ENCODE results near the gene EDIL3.

Gene EDIL3

GRCh38 chr5:84292788-84293653, 91.7 kb downstream of the EDIL3 start:
- DNase-seq, result no peak

GRCh38 chr5:84292000-84292642, 92.6 kb downstream of the EDIL3 start:
- DNase-seq, result no peak

DNA sequence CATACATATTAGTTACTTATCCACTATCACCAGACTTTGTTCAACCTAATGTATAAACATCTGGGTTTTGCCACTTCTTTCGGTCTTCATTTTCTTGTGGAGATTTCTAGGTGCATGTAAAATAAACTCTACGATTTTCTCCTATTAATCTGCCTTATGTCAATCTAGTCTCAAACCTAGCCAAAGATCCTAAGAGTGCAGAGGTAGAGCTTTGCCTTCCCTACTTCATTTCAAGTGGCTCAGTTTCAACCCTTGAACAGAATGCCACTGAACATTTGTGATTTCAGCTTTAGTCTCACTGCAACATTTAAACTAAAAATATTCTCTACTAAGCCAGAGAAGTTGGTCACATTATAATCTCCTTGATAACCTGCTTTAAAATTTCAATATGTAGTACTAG, 94.0 kb downstream of the EDIL3 start:
- no peak for DNase-seq

DNA sequence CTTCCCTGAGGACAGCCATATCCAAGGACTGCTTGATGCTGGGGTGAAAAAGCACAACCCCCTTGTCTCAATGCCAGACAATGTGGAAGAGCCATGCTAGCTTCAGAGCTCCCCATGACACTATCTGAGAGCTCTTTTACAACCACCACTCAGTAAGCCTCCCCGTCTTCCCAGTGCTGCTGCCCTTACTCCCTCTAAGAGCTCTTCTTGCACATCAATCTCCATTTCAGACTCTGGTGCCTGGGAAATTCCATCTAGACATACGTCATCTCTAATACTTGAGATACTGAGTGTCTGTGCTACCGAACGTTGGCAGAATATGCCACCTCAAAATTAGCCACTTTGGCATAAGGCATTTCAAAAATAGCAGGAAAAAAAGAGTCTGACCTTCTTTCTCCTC, 94.5 kb downstream of the EDIL3 start:
- no peak for DNase-seq

- no peak for DNase-seq
These were observed 96.7 kb downstream of the EDIL3 start for GRCh38 chr5:84287951-84288350.

- DNase-seq, result no peak
These were observed 98.0 kb downstream of the EDIL3 start for GRCh38 chr5:84286662-84287061.

DNA sequence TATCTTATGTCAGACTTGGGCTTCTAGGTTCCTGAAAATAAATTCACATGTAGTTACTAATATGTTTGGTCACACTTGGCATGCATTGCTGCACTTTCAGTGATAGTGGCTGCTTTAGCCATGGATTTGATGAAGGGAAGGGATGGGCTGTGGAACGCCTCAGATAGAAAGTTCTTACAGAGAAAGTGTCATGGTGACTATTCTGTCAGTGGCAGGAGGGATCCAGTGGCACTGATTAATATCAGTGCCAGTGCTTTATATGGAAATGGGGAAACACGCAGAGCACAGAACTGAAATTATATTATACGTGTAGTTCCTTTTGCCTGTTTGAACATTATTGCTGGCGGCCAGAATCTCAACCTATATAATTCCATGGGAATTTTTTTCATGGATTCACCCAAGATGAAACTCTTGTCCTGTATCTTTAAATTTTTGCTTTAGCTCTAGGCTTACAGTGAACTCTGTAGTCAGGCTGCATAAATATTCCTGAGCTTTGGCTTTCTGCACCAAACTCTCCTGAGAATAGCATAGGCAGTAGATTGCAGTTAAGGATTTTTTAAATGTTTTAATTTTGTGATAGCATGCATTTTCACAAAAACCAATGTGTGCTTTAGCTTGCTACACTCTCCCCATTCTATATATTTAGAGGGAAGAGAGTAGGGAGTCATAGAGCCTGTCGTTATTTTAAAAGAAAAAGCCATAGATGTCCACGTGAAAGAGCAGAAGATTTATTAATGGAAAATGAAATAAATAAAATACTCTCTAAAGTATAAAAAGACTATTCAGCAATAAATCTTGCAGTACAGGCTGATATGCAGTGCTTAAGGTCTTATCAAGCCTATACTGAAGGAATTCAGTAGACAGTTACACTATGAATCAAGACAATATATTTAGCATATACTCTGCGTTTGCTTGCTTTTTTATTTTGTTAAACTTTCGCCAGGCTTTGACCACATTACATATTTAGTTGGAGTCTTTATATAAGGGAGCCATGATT, 98.7 kb downstream of the EDIL3 start:
- no peak for DNase-seq

DNA sequence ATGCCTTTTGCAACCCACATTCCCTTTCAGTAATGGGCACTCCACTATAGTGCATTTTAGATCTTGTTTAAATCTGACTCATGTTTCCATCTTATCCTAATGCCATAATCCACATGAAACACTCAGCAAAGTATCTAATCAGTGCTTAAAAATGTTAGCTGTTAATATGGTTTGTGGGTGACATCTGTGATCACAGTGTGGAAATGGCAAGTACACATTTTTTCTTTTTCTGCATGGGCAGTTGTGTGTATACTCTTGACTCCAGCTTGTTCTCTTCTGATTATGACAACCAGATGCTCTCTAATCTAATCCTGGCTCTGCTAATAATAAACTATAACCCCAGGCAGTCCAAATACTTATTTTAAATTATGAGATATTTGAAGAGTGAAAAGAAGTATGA, 103.3 kb downstream of the EDIL3 start:
- no peak for DNase-seq

DNA sequence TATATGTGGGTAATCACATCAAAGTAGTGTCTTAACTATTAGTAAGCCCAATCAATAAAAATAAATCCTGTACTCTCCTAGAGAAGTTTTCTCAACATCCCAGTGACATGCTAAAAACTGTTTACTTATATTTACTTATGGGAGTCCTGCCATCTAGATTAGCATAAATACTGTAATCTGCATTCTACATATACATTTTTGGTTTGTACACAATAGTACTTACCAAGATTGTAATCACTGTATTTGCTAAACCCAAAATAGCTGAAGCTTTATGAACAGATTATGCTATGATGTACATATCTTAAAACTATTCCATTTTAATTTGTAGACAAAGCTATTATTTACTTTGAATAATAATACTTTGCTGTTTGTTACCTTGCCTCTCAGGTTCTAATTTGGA, 105.4 kb downstream of the EDIL3 start:
- no peak for DNase-seq

DNA sequence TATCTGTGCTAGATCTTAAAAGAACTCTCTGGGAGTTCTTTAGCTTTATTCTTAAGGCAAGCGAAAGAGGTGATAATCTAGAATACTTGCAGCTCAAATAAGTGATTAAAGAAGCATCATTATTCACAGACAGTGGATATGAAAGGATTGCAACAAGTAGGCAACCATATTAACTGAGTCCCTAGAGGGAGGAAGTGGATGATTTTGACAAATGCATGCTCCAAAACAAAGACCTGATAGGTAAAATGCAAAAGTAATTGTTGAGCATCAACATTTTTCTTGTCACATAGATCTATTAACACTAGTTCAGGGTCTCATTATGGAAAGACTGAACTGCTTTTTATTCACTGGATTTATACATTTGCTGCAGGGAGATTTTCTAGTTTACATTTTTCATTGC, 109.1 kb downstream of the EDIL3 start:
- DNase-seq, result no peak

GRCh38 chr5:84274585-84275468, 109.9 kb downstream of the EDIL3 start:
- no peak for DNase-seq

DNA sequence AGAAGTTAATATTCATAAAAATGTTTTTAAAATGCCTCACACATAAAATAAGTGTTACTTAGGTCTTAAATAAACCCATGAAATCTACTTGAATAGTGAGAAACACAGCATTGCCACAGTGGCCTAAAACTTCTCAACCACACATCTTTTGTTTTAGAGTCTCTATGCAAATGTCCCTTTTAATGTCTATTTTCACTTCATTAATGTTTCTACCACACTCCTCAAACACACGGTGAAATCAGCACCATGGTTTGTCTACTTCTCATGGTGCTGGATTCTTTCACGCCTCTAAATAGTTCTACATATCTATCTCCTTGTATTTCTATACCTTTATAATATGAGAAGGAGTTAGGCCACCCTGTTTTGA, 111.2 kb downstream of the EDIL3 start:
- DNase-seq, result no peak

DNA sequence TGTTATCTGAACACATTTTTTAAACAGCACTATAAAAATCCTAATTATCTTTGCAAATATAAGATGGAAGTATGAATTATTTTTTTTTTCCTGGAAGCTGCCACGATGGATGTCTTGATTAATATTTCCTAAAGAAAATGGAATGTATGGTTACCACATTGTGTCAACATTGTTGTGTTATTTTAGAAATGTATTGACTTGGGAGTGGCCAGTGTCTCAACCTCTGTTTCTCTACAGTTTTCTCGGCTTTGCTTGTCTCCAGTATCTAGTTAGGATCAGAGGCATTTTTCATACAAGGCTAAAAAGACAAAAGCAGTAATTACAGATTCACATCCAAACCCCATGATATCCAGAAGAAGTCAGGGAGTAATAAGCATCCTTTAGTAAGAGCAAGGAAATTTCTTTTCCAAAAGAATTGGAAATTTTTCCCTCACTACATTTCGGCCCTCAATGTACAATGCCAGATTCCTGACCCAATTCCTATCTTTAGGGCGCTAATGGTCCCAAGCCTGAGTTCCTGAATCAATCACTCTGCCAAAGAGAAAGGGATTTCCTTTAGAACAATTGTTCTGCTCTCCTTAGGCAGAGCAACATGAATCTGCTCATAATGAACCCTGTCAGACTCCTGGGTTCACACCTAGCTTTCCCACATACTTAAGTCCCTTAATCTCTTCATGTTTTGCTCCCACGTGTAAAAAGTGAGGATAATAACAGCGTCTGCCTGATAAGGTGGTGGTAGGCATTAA, 111.7 kb downstream of the EDIL3 start:
- no peak for DNase-seq

DNA sequence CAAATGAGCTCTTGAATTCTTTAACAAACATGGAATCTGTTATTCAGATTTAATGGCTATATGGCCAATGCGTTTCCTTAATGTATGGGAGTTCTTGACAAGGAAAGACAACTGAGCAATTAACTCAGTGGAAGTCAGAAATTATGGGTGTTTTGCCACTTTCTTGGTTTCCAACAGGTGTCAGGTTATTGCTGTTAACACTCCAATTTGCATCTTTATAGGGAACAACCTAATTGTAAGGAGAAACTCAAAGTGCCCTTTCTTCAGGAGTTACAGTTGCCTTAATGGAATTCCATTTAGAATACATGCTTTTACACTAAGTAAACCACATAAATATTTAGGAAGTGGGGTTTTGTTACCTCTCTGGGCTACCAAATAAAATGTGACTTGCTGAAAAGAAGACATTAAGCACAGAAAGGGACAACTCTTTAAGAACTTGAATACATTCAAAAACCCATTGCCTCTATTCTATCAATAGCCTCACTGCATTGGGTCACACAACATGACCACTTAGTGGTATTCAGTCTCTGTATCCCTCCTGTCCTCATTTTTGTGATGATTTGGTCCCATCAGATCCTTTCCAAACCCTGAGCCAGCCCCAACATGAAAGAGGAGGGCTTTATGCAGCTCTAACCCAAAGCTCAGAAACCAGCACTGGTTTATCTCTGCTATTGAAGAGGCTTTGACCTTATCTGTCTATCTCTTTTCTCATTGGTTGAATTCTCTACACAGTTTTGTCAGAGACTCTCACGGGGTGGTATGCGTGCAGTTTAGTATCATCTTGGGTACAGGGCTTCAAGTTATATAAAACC, 118.7 kb downstream of the EDIL3 start:
- no peak for DNase-seq

GRCh38 chr5:84265130-84265529, 119.5 kb downstream of the EDIL3 start:
- no peak for DNase-seq

GRCh38 chr5:84260939-84261338, 123.7 kb downstream of the EDIL3 start:
- DNase-seq, result no peak

GRCh38 chr5:84260140-84260539, 124.5 kb downstream of the EDIL3 start:
- DNase-seq, result no peak

GRCh38 chr5:84259283-84260045, 125.2 kb downstream of the EDIL3 start:
- no peak for DNase-seq

DNA sequence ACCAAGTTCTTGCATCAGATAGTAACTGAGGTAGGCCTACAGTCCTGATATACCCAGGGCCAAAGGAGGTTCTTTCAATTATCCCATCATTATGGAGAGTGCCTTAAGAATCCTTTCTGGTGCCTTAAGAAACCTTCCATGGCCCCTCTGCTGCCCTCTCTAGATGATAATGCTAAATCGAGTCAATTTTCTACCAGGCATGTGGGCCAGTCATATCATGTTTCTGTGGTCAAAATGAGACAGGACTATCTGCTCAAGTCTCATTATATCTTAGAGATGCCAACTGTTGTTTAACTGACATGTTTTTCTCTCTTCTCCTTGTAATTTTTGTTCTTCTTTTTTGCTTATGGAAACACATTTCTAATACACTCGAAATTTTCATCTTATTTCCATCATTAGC, 127.6 kb downstream of the EDIL3 start:
- DNase-seq, result no peak

GRCh38 chr5:84255315-84255714, 129.4 kb downstream of the EDIL3 start:
- no peak for DNase-seq

All from NCI-H2227 treated with DMSO at 0.1 percent for 48 hours (cell line).